Brain microvascular endothelial cell (primary cell): Measurements from ENCODE around the gene CIROP.

Experiments
- DNase-seq: peaks from one replicate; pipeline ENCODE4 v3.0.0-alpha.2; 2020
- H3K27ac ChIP-seq: fragments of 250-450 bp; sonication (Bioruptor Pico); 2 replicates; pipeline ENCODE4 v1.5.1; 2020; ENCODE audit warnings: mild to moderate bottlenecking, moderate library complexity
- H3K27me3 ChIP-seq: fragments of 250-450 bp; sonication (Bioruptor Pico); replicated peaks from 2 replicates; pipeline ENCODE4 v1.5.1; 2020; ENCODE audit warnings: mild to moderate bottlenecking
- H3K36me3 ChIP-seq: fragments of 250-450 bp; sonication (Bioruptor Pico); replicated peaks from 2 replicates; pipeline ENCODE4 v1.5.1; 2020; ENCODE audit warnings: mild to moderate bottlenecking
- H3K4me3 ChIP-seq: 2 replicates; pipeline ENCODE4 v1.5.1; 2011; ENCODE audit warnings: low read depth, mild to moderate bottlenecking, control low read depth, low read length, moderate library complexity
- CTCF ChIP-seq: IDR thresholded peaks from 2 replicates; pipeline ENCODE4 v1.5.1; 2011; ENCODE audit warnings: low read depth, mild to moderate bottlenecking, moderate library complexity, low read length, control low read depth, inconsistent platforms; ENCODE audit errors: missing control alignments
- in situ Hi-C: cut with HindIII; loops from 2 replicates; pipeline ENCODE4 v1.10.0; 2017; ENCODE audit warnings: low sequenced_read_pairs, low pct_ligation_motif_present

CIROP gene

GRCh38 chr14:23060536-23061260 is 44.1 kb downstream of the CIROP start:
- Histone ChIP-seq H3K27ac (no peak overlapping the region), H3K36me3 (peaks cover 66% of the 10 kb centered on the region), H3K4me3 (no peak overlapping the region), H3K27me3 (no peaks in the 10 kb centered on the region)
- no peak for DNase-seq
- in situ Hi-C loops, result no loop called here
- no peak for TF ChIP-seq CTCF

GRCh38 chr14:23058654-23059504 is 45.9 kb downstream of the CIROP start:
- in situ Hi-C loops, result no loop called here
- TF ChIP-seq CTCF, result no peak
- Histone ChIP-seq H3K4me3 (no peak overlapping the region), H3K27ac (no peak overlapping the region), H3K27me3 (no peaks in the 10 kb centered on the region), H3K36me3 (peaks cover 48% of the 10 kb centered on the region)
- no peak for DNase-seq

DNA sequence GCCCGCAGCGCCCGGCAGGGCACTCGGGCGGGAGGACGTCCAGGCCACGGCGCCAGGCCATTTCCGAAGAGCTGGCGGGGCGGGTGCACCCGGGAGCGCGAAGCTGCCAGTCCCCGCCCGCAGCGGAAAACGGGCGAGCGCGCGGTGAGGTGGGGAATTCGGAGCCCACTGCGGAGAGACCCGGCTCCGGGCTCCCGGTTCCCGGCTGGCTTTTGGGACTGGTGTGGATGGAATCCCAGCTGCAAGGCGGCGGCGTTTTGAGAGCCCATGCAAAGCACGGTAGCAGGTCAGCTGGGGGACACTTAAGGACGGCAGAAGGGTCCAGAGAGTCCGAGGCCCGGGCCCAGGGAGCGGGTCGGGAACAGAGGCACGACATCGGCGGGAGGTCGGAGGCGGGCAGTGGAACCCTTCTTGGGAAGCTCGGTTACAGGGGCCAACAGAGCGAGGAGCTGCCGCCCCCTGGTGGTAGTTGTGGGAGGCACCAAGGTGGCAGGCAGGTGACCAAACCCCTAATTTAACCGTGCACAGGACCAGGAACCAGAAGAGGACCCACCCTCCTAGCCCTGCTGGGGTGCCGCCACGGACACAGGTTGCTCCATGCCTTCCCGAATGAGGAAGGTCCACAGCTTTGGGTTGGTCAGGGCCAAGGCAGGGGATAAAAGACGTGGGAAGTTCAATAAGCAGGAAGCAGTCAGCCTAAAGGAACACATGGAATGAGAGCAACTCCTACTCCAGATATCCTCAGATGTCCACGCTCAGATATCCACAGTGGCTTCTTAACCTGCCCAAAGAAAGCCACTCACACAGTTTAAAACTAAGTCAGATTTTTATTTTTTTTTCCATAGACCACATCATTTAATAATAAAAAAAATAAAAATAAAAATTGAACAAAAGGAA is 46.8 kb downstream of the CIROP start:
- in situ Hi-C loops, result no loop called here
- Histone ChIP-seq H3K27ac (no peak overlapping the region), H3K36me3 (peaks cover 40% of the 10 kb centered on the region), H3K4me3 (peak overlapping the region; percentile 56), H3K27me3 (no peaks in the 10 kb centered on the region)
- peak; percentile 97 for TF ChIP-seq CTCF
- DNase-seq, result peak; percentile 58

GRCh38 chr14:23056956-23057756 is 47.6 kb downstream of the CIROP start, which contains the start of gene CDH24:
Gene CDH24 (minus strand): TSS chr14:23057520. CDS start chr14:23055733, 1,787 bp downstream.
- no peak for DNase-seq
- no peak for TF ChIP-seq CTCF
- H3K27ac ChIP-seq, result no peak within 1 kb of the TSS
- in situ Hi-C loops, result no loop called here
- peaks cover 31% of the 10 kb centered on the region for H3K36me3 ChIP-seq
- peak within 1 kb of the TSS; percentile 56 for H3K4me3 ChIP-seq
- no peaks in the 10 kb centered on the region for H3K27me3 ChIP-seq
